Testis (tissue), 3 donors: ENCODE measurements around the gene FARP1. TPM values are rescaled to one million over a fixed set of nuclear protein-coding genes. Genes with fewer than 3 reads are reported as not detected.

Experiments used
- DNase-seq: peaks from one replicate; pipeline ENCODE4 v3.0.0-alpha.2; 2019
- H3K27ac ChIP-seq, 2 donors: fragments of 200-600 bp; sonication (generic); one replicate each; pipeline ENCODE4 v1.5.1; 2019
- H3K27me3 ChIP-seq: fragments of 200-600 bp; sonication (generic); one replicate; pipeline ENCODE4 v1.5.1; 2019
- H3K36me3 ChIP-seq: fragments of 200-600 bp; sonication (generic); one replicate; pipeline ENCODE4 v1.5.1; 2017; ENCODE audit warnings: low read depth; ENCODE audit errors: missing control alignments
- H3K4me1 ChIP-seq: fragments of 200-600 bp; sonication (generic); one replicate; pipeline ENCODE4 v1.5.1; 2019
- H3K4me3 ChIP-seq, 2 donors: fragments of 200-600 bp; sonication (generic); one replicate each; pipeline ENCODE4 v1.5.1; 2017 to 2019
- H3K9me3 ChIP-seq: fragments of 200-600 bp; sonication (generic); one replicate; pipeline ENCODE4 v1.5.1; 2017
- CTCF ChIP-seq, 3 experiments: fragments of 450-650 bp in 2 of 3; fragments of 200-600 bp in 1 of 3; sonication (generic) in 1 of 3; IDR thresholded peaks; one replicate each; pipeline ENCODE4 v1.5.1; 2016 to 2019; ENCODE audit warnings: antibody characterized with exemption in 3 of 3, mild to moderate bottlenecking in 2 of 3, moderate library complexity in 1 of 3
- POLR2A ChIP-seq: fragments of 450-650 bp; IDR thresholded peaks from one replicate; pipeline ENCODE4 v1.6.1; 2017; ENCODE audit warnings: antibody characterized with exemption, mild to moderate bottlenecking, moderate library complexity
- WGBS, 2 donors: methylation state at CpG; one replicate each; pipeline ENCODE4 v1.1.5; 2018; 5-methylcytosine and 5-hydroxymethylcytosine counted together
- intact Hi-C: fragments of 100-400 bp; cut with DNase I; formaldehyde crosslinking; loops from one replicate; pipeline ENCODE4 v1.15.1; 2023; ENCODE audit warnings: low total_unique reads
- polyA plus RNA-seq: library from polyadenylated mRNA; stranded (reverse); fragments of 350-450 nt; fragmentation: Illumina TruSeq; extraction: RNeasy Lipid Tissue Mini Kit (QIAGEN cat#74804); gene quantifications from one replicate; pipeline ENCODE4 v1.2.3, GENCODE V29; 2014; ENCODE audit warnings: low read depth, low replicate concordance; ENCODE audit not compliant: insufficient read depth
- total RNA-seq, 2 donors: library from RNA; depleted of rRNA; stranded (reverse); fragments of >200 nt; gene quantifications; one replicate each; pipeline ENCODE4 v1.2.3, GENCODE V29; 2016

The FARP1 gene
- total and polyA plus RNA-seq, 3 donors from 2014 or later: 54.0 to 130 (median 69.1) TPM

GRCh38 chr13:98169331-98169730, 26.4 kb downstream of the FARP1 start:
- Histone ChIP-seq H3K27me3 (no peaks in the 10 kb centered on the region), H3K36me3 (no peaks in the 10 kb centered on the region), H3K9me3 (no peaks in the 10 kb centered on the region), H3K4me3 (no peak overlapping the region), H3K27ac (no peak overlapping the region), H3K4me1 (peaks cover 23% of the 10 kb centered on the region)
- intact Hi-C loops: no loop called here
- TF ChIP-seq CTCF (IDR thresholded peaks at IDR 0.05): no peak
- TF ChIP-seq POLR2A: no peak
- no peak for DNase-seq
- 53 to 62% methylated on average over 3 of the region's 3 CpGs for WGBS, 2 donors

GRCh38 chr13:98171900-98172589, 29.2 kb downstream of the FARP1 start:
- no peak overlapping the region for H3K4me3 ChIP-seq
- no peaks in the 10 kb centered on the region for H3K27me3 ChIP-seq
- TF ChIP-seq CTCF (IDR thresholded peaks at IDR 0.05): no peak
- H3K27ac ChIP-seq: peak overlapping the region; percentile 40 to 72
- peak; percentile 49 for DNase-seq
- intact Hi-C loops: no loop called here
- H3K4me1 ChIP-seq: peaks cover 29% of the 10 kb centered on the region
- no peaks in the 10 kb centered on the region for H3K9me3 ChIP-seq
- 19 to 50% methylated on average over 14 of the region's 14 CpGs for WGBS, 2 donors
- no peaks in the 10 kb centered on the region for H3K36me3 ChIP-seq

DNA sequence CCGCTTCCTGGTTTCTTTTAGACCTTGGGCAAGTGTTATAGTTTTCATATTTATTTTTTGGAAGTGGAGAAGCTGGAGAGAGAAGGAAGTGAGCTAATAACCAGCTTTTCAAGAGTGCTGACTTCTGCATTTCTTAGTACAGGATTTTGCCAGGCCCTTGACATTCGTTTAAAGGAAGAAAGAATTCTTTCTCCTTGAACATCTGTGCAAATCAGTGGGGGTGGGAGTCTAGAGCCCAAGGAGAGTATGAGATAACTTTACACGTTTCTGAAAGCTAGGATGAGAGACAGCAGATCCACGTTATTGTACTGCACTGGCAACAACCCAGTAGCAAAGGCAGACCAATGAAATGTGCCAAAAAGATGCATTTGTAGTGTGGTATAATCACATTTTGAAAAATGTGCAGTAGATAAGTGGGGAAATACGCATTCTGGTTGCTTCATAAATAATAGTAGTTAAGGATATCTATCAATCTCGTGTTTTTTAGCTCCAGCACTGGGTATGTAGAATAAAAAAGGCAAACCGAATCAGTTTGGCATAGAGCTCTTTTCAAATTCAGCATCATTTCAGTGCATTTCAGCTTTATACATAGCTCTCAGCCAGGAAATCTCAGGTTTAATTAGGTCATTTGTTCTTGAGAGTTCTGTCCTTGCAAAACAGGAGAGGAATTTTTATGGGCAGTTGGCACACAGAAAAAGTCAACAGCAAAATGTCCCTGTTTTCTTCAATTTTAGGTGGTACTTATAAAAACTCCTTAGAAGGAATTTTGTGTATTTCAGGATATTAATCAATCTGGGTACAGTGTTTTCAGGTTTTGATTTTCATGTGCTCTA, 29.9 kb downstream of the FARP1 start:
- Histone ChIP-seq H3K27me3 (no peaks in the 10 kb centered on the region), H3K9me3 (no peaks in the 10 kb centered on the region), H3K4me1 (peaks cover 29% of the 10 kb centered on the region), H3K4me3 (no peak overlapping the region), H3K36me3 (no peaks in the 10 kb centered on the region), H3K27ac (peak overlapping the region; percentile 40 to 72)
- WGBS, 2 donors: 34 to 38% methylated on average over 7 of the region's 7 CpGs
- TF ChIP-seq CTCF (IDR thresholded peaks at IDR 0.05) (no peak), POLR2A (no peak)
- no peak for DNase-seq
- intact Hi-C loops: no loop called here

GRCh38 chr13:98173431-98174152, 30.7 kb downstream of the FARP1 start:
- peaks cover 29% of the 10 kb centered on the region for H3K4me1 ChIP-seq
- WGBS, 2 donors: 31 to 38% methylated on average over 7 to 9 of the region's 9 CpGs

More at GRCh38 chr13:98173431-98174152, 30.7 kb downstream of the FARP1 start:
- no peak for DNase-seq
- no peaks in the 10 kb centered on the region for H3K36me3 ChIP-seq
- intact Hi-C loops: no loop called here
- H3K9me3 ChIP-seq: no peaks in the 10 kb centered on the region
- H3K4me3 ChIP-seq: no peak overlapping the region
- TF ChIP-seq CTCF (IDR thresholded peaks at IDR 0.05) (no peak), POLR2A (no peak)
- H3K27me3 ChIP-seq: no peaks in the 10 kb centered on the region
- H3K27ac ChIP-seq: peak overlapping the region; percentile 1 to 72
